ENCODE data around the gene GSTT2. TPM values are rescaled to one million over a fixed set of nuclear protein-coding genes. Genes with fewer than 3 reads are reported as not detected.

GSTT2 gene
- total RNA-seq, 1 donor from 2014 or later: not detected

- DNase-seq (ENCODE audit: low read depth, low spot score): no peak
- Mint-ChIP-seq H3K27me3 (ENCODE audit: low read depth) (no peaks in the 10 kb centered on the region), H3K27ac (ENCODE audit: unreplicated experiment) (no peak overlapping the region), H3K4me3 (no peak overlapping the region), H3K4me1 (peaks cover 15% of the 10 kb centered on the region), H3K9me3 (no peaks in the 10 kb centered on the region), H3K36me3 (ENCODE audit: low read depth) (no peaks in the 10 kb centered on the region)
- TF ChIP-seq CTCF (conservative IDR thresholded peaks at IDR 0.05): no peak
These were observed 24.0 kb downstream of the GSTT2 start for GRCh38 chr22:24003887-24004286.

GRCh38 chr22:24005201-24005600 is 25.3 kb downstream of the GSTT2 start, which contains the start of gene GSTT4:
TSS of gene GSTT4 (minus strand) at chr22:24005453. CDS start at chr22:24005356, 97 bp downstream.
- peaks cover 24% of the 10 kb centered on the region for H3K4me1 Mint-ChIP-seq
- no peak for TF ChIP-seq CTCF (conservative IDR thresholded peaks at IDR 0.05)
- DNase-seq (ENCODE audit: low read depth, low spot score): no peak
- H3K9me3 Mint-ChIP-seq: peaks cover 3% of the 10 kb centered on the region
- H3K36me3 Mint-ChIP-seq (ENCODE audit: low read depth): no peaks in the 10 kb centered on the region
- H3K27ac Mint-ChIP-seq (ENCODE audit: unreplicated experiment): peak within 1 kb of the TSS; percentile 65
- no peak within 1 kb of the TSS for H3K4me3 Mint-ChIP-seq
- H3K27me3 Mint-ChIP-seq (ENCODE audit: low read depth): no peaks in the 10 kb centered on the region

GRCh38 chr22:24006207-24006913 is 26.4 kb downstream of the GSTT2 start:
- peak overlapping the region; percentile 65 for H3K27ac Mint-ChIP-seq (ENCODE audit: unreplicated experiment)
- no peaks in the 10 kb centered on the region for H3K36me3 Mint-ChIP-seq (ENCODE audit: low read depth)
- H3K27me3 Mint-ChIP-seq (ENCODE audit: low read depth): no peaks in the 10 kb centered on the region
- DNase-seq (ENCODE audit: low read depth, low spot score): no peak
- peaks cover 33% of the 10 kb centered on the region for H3K4me1 Mint-ChIP-seq
- peak overlapping the region; percentile 62 for H3K4me3 Mint-ChIP-seq
- H3K9me3 Mint-ChIP-seq: peaks cover 3% of the 10 kb centered on the region
- TF ChIP-seq CTCF (conservative IDR thresholded peaks at IDR 0.05): no peak

- Mint-ChIP-seq H3K9me3 (peaks cover 3% of the 10 kb centered on the region), H3K27ac (ENCODE audit: unreplicated experiment) (no peak overlapping the region), H3K27me3 (ENCODE audit: low read depth) (no peaks in the 10 kb centered on the region)
These were observed 26.9 kb downstream of the GSTT2 start for GRCh38 chr22:24006914-24007214.

GRCh38 chr22:24007253-24008021 is 27.5 kb downstream of the GSTT2 start:
- TF ChIP-seq CTCF (conservative IDR thresholded peaks at IDR 0.05): no peak
- Mint-ChIP-seq H3K27me3 (ENCODE audit: low read depth) (no peaks in the 10 kb centered on the region), H3K4me1 (peaks cover 34% of the 10 kb centered on the region), H3K9me3 (peaks cover 3% of the 10 kb centered on the region), H3K4me3 (no peak overlapping the region), H3K36me3 (ENCODE audit: low read depth) (no peaks in the 10 kb centered on the region), H3K27ac (ENCODE audit: unreplicated experiment) (no peak overlapping the region)
- no peak for DNase-seq (ENCODE audit: low read depth, low spot score)

More at GRCh38 chr22:24006914-24007214, 26.9 kb downstream of the GSTT2 start:
- Mint-ChIP-seq H3K4me3 (peak overlapping the region; percentile 62), H3K4me1 (peaks cover 33% of the 10 kb centered on the region), H3K36me3 (ENCODE audit: low read depth) (no peaks in the 10 kb centered on the region)
- DNase-seq (ENCODE audit: low read depth, low spot score): no peak
- no peak for TF ChIP-seq CTCF (conservative IDR thresholded peaks at IDR 0.05)

All from neural crest cell (in vitro differentiated cells).